Dendritic cell treated with granulocyte-macrophage colony-stimulating factor and Interleukin-4, amounts not matched to agents 40 ng/mL and 50 ng/mL, for 4 days (primary cell): ENCODE measurements around the gene TMEM259.

Experiments used
- H3K27ac Mint-ChIP-seq: one replicate; pipeline ENCODE4 v1.8.0; 2022; ENCODE audit warnings: mild to moderate bottlenecking, mixed read lengths
- H3K27me3 Mint-ChIP-seq: one replicate; pipeline ENCODE4 v1.8.0; 2022; ENCODE audit warnings: mild to moderate bottlenecking, mixed read lengths
- H3K36me3 Mint-ChIP-seq: one replicate; pipeline ENCODE4 v1.8.0; 2022; ENCODE audit warnings: low read depth, mixed read lengths
- H3K4me1 Mint-ChIP-seq: one replicate; pipeline ENCODE4 v1.8.0; 2022; ENCODE audit warnings: low read depth, mixed read lengths
- H3K4me3 Mint-ChIP-seq: one replicate; pipeline ENCODE4 v1.8.0; 2022; ENCODE audit warnings: mild to moderate bottlenecking, moderate library complexity, mixed read lengths
- H3K9me3 Mint-ChIP-seq: one replicate; pipeline ENCODE4 v1.8.0; 2022; ENCODE audit warnings: mixed read lengths
- intact Hi-C: fragments of 100-400 bp; cut with micrococcal nuclease; formaldehyde crosslinking; loops from one replicate; pipeline ENCODE4 v1.15.0; 2022

Gene TMEM259

DNA sequence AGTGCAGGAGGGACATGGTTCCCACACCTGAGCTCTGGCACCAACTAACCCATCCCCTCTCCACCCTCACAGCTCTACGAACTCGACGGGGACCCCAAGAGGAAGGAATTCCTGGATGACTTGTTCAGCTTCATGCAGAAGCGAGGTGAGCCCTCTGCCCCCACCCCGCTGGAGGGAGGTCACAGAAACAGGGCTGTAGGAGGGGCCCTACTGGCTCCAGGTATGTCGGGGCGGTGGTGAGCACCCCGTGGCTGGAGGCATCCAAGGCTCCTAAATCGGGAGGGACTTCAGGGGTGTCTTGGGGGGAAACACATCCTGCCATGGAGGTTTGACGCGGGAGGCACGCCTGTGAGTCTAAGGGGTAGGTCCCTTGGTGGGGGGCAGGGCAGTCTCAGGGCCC, 60.9 kb downstream of the TMEM259 start:
- Mint-ChIP-seq H3K27me3 (no peaks in the 10 kb centered on the region), H3K9me3 (no peaks in the 10 kb centered on the region), H3K36me3 (peaks cover 98% of the 10 kb centered on the region), H3K4me3 (no peak overlapping the region), H3K4me1 (peaks cover 61% of the 10 kb centered on the region), H3K27ac (no peak overlapping the region)
- intact Hi-C loops = no loop called here
